HG03342 (cell line): ENCODE measurements around the gene WBP11.

Experiments
- ATAC-seq: cut with Tn5 transposase; IDR thresholded peaks from one replicate; pipeline ENCODE4 v1.9.1; 2021; ENCODE audit warnings: mild to moderate bottlenecking, moderate library complexity; ENCODE audit not compliant: unreplicated experiment

WBP11 gene

GRCh38 chr12:14803011-14803829 lies at the start of gene WBP11, which contains the start of gene C12orf60:
Gene WBP11 (minus strand): TSS chr12:14803478. CDS start chr12:14801383, 2,095 bp downstream.
Gene C12orf60 (plus strand): TSS chr12:14803670. CDS start chr12:14822936, 19,266 bp downstream.
- ATAC-seq: peak; percentile 99

- no peak for ATAC-seq
Measured at GRCh38 chr12:14852880-14853279, 49.6 kb upstream of the WBP11 start.

- ATAC-seq: no peak
Measured at GRCh38 chr12:14850929-14851663, 47.8 kb upstream of the WBP11 start.

GRCh38 chr12:14849661-14850060 lies 46.4 kb upstream of the WBP11 start:
- no peak for ATAC-seq

- no peak for ATAC-seq
Measured at GRCh38 chr12:14846876-14847580, 43.8 kb upstream of the WBP11 start.

- no peak for ATAC-seq
Measured at GRCh38 chr12:14846042-14846587, 42.8 kb upstream of the WBP11 start.

- peak; percentile 53 for ATAC-seq
Measured at GRCh38 chr12:14845350-14845750, 42.1 kb upstream of the WBP11 start.

GRCh38 chr12:14844401-14844800 lies 41.1 kb upstream of the WBP11 start:
- no peak for ATAC-seq

GRCh38 chr12:14843425-14843887 lies 40.2 kb upstream of the WBP11 start, which contains the start of gene ART4:
Gene ART4 (minus strand): TSS chr12:14843526. CDS start chr12:14843113, 413 bp downstream.
- no peak for ATAC-seq

GRCh38 chr12:14842315-14842714 lies 39.0 kb upstream of the WBP11 start:
- no peak for ATAC-seq

- no peak for ATAC-seq
Measured at GRCh38 chr12:14841761-14842160, 38.5 kb upstream of the WBP11 start.

GRCh38 chr12:14840616-14841015 lies 37.3 kb upstream of the WBP11 start:
- no peak for ATAC-seq

- ATAC-seq: no peak
Measured at GRCh38 chr12:14839262-14839661, 36.0 kb upstream of the WBP11 start.

- ATAC-seq: no peak
Measured at GRCh38 chr12:14836336-14837210, 33.3 kb upstream of the WBP11 start.

GRCh38 chr12:14834509-14834908 lies 31.2 kb upstream of the WBP11 start:
- no peak for ATAC-seq

GRCh38 chr12:14833952-14834351 lies 30.7 kb upstream of the WBP11 start:
- ATAC-seq: no peak

GRCh38 chr12:14833336-14833735 lies 30.1 kb upstream of the WBP11 start:
- no peak for ATAC-seq

- ATAC-seq: peak; percentile 82
Measured at GRCh38 chr12:14828892-14829291, 25.6 kb upstream of the WBP11 start.

GRCh38 chr12:14827043-14827442 lies 23.8 kb upstream of the WBP11 start:
- ATAC-seq: no peak

GRCh38 chr12:14826491-14826890 lies 23.2 kb upstream of the WBP11 start:
- no peak for ATAC-seq
